SK-N-SH (cell line): ENCODE measurements around the gene SMARCE1. TPM values are rescaled to one million over a fixed set of nuclear protein-coding genes. Genes with fewer than 3 reads are reported as not detected.

Experiments used
- CTCF ChIA-PET: fragments of 300-600, 350-600 bp; formaldehyde crosslinking; extraction: SDS; loops from one replicate; lab custom pipeline; 2021; lab: Yijun Ruan, JAX
- POLR2A ChIA-PET: fragments of 350-600 bp; sonication (Branson Sonifier 250); formaldehyde crosslinking; extraction: SDS; loops from one replicate; lab custom pipeline; 2020; ENCODE audit warnings: antibody characterized with exemption, inconsistent platforms; lab: Yijun Ruan, JAX
- DNase-seq: peaks from one replicate; pipeline ENCODE4 v3.0.0; 2012
- H2AFZ ChIP-seq: fragments of 200-600 bp; sonication (generic); 2 replicates; pipeline ENCODE4 v1.8.1; 2016; ENCODE audit warnings: antibody characterized with exemption, mild to moderate bottlenecking, low read depth
- H3F3A ChIP-seq: fragments of 200-600 bp; sonication (generic); replicated peaks from 2 replicates; pipeline ENCODE3; 2016; ENCODE audit warnings: antibody characterized with exemption, mild to moderate bottlenecking; ENCODE audit not compliant: insufficient read depth
- H3K27ac ChIP-seq, 2 experiments: fragments of 200-500 bp in 1 of 2; fragments of 200-600 bp in 1 of 2; sonication (Bioruptor generic) in 1 of 2; sonication (generic), shearing (Covaris generic) in 1 of 2; 2 replicates each; pipeline versions ENCODE4 v1.5.1 to v1.6.1; 2014 to 2016; ENCODE audit warnings: low read depth in 2 of 2, inconsistent platforms in 1 of 2, low read length in 1 of 2, mild to moderate bottlenecking in 1 of 2, mixed read lengths in 1 of 2
- H3K27me3 ChIP-seq: fragments of 200-600 bp; sonication (generic), shearing (Covaris generic); 2 replicates; pipeline ENCODE4 v1.6.1; 2016; ENCODE audit warnings: mixed run types; ENCODE audit not compliant: insufficient read depth
- H3K36me3 ChIP-seq, 2 experiments: fragments of 200-500 bp in 1 of 2; fragments of 200-600 bp in 1 of 2; sonication (Bioruptor generic) in 1 of 2; sonication (generic) in 1 of 2; replicated peaks in 1 of 2; 2 replicates each; pipeline versions ENCODE3 to v1.5.1; 2014 to 2016; ENCODE audit warnings: low read length in 1 of 2, mild to moderate bottlenecking in 1 of 2; ENCODE audit not compliant: insufficient read depth in 2 of 2, control insufficient read depth in 1 of 2
- H3K4me1 ChIP-seq, 2 experiments: fragments of 200-500 bp in 1 of 2; fragments of 200-600 bp in 1 of 2; sonication (Bioruptor generic) in 1 of 2; sonication (generic), shearing (Covaris generic) in 1 of 2; 2 replicates each; pipeline versions ENCODE4 v1.5.1 to v1.6.1; 2014 to 2016; ENCODE audit warnings: low read depth in 1 of 2, low read length in 1 of 2, mixed run types in 1 of 2; ENCODE audit not compliant: insufficient read depth in 2 of 2, control insufficient read depth in 1 of 2
- H3K4me2 ChIP-seq: fragments of 200-600 bp; sonication (generic), shearing (Covaris generic); 2 replicates; pipeline ENCODE4 v1.6.1; 2017; ENCODE audit warnings: mixed run types
- H3K4me3 ChIP-seq, 2 experiments: fragments of 200-500 bp in 1 of 2; fragments of 200-600 bp in 1 of 2; sonication (Bioruptor generic) in 1 of 2; sonication (generic), shearing (Covaris generic) in 1 of 2; 2 replicates each; pipeline versions ENCODE4 v1.5.1 to v1.8.1; 2014 to 2016; ENCODE audit warnings: low read depth in 2 of 2, inconsistent platforms in 1 of 2, low read length in 1 of 2, mild to moderate bottlenecking in 1 of 2, mixed read lengths in 1 of 2, moderate library complexity in 1 of 2
- H3K79me2 ChIP-seq: fragments of 200-600 bp; sonication (generic); 2 replicates; pipeline ENCODE4 v1.8.1; 2017; ENCODE audit warnings: mild to moderate bottlenecking; ENCODE audit not compliant: insufficient read depth
- H3K9ac ChIP-seq: fragments of 200-600 bp; sonication (generic); 2 replicates; pipeline ENCODE4 v1.6.1; 2017; ENCODE audit warnings: mixed run types
- H3K9me2 ChIP-seq: fragments of 200-600 bp; sonication (generic); 2 replicates; pipeline ENCODE4 v1.6.1; 2017; ENCODE audit warnings: mixed run types
- H3K9me3 ChIP-seq: fragments of 200-600 bp; sonication (generic); 2 replicates; pipeline ENCODE4 v1.6.1; 2017; ENCODE audit warnings: mixed run types, mild to moderate bottlenecking, moderate library complexity
- H4K20me1 ChIP-seq: fragments of 200-600 bp; sonication (generic); 2 replicates; pipeline ENCODE4 v1.6.1; 2017; ENCODE audit warnings: mild to moderate bottlenecking, mixed run types; ENCODE audit not compliant: insufficient read depth
- CHD2 ChIP-seq: fragments of 150-350 bp; IDR thresholded peaks from 2 replicates; pipeline ENCODE4 v1.6.1; 2018; ENCODE audit warnings: low read length; ENCODE audit not compliant: partially characterized antibody
- EP300 ChIP-seq, 2 experiments: IDR thresholded peaks; 2 replicates each; pipeline versions ENCODE4 v1.4.0 to v1.6.1; 2012; ENCODE audit warnings: borderline replicate concordance in 1 of 2, low read depth in 1 of 2, low read length in 1 of 2
- EZH2phosphoT487 ChIP-seq: fragments of 200-600 bp; sonication (generic); IDR thresholded peaks from 2 replicates; pipeline ENCODE4 v1.6.1; 2017; ENCODE audit warnings: low read depth, mixed run types, mild to moderate bottlenecking, antibody characterized with exemption, moderate library complexity, borderline replicate concordance
- GATA2 ChIP-seq: sonication (generic); formaldehyde crosslinking; IDR thresholded peaks from 2 replicates; pipeline ENCODE4 v1.5.0; 2020; ENCODE audit warnings: mild to moderate bottlenecking, missing genetic modification reagents
- IRF3 ChIP-seq: fragments of 150-350 bp; IDR thresholded peaks from 2 replicates; pipeline ENCODE4 v1.6.1; 2016; ENCODE audit warnings: mild to moderate bottlenecking, low read depth, low read length
- NRF1 ChIP-seq: IDR thresholded peaks from 2 replicates; pipeline ENCODE4 v1.6.1; 2012; ENCODE audit warnings: low read depth, mild to moderate bottlenecking, low read length
- RXRA ChIP-seq: IDR thresholded peaks from 2 replicates; pipeline ENCODE4 v1.4.0; 2012; ENCODE audit warnings: low read depth, mild to moderate bottlenecking, borderline replicate concordance
- SIN3A ChIP-seq: IDR thresholded peaks from 2 replicates; pipeline ENCODE4 v1.6.1; 2012; ENCODE audit warnings: low read depth, mild to moderate bottlenecking, low read length, moderate library complexity, borderline replicate concordance
- TAF1 ChIP-seq: IDR thresholded peaks from 2 replicates; pipeline ENCODE4 v1.6.1; 2012; ENCODE audit warnings: low read depth, mild to moderate bottlenecking, low read length, moderate library complexity, borderline replicate concordance
- TCF12 ChIP-seq: IDR thresholded peaks from 2 replicates; pipeline ENCODE4 v1.4.0; 2012
- USF2 ChIP-seq: fragments of 150-350 bp; IDR thresholded peaks from 2 replicates; pipeline ENCODE4 v1.6.1; 2017; ENCODE audit warnings: antibody characterized with exemption, low read length, low read depth, borderline replicate concordance
- ZBTB33 ChIP-seq: IDR thresholded peaks from 2 replicates; pipeline ENCODE4 v1.4.0; 2012; ENCODE audit warnings: low read depth, borderline replicate concordance
- WGBS: methylation state at CpG from one replicate; pipeline ENCODE4 v1.1.6; 2017; ENCODE audit warnings: low lambda C conversion rate; 5-methylcytosine and 5-hydroxymethylcytosine counted together
- polyA plus RNA-seq, 3 experiments: library from polyadenylated mRNA; depleted of rRNA; stranded (reverse); fragments of >200 nt; gene quantifications; 2 replicates each; pipeline ENCODE4 v1.2.3, GENCODE V29; 2012
- TF ChIP-seq, protein P1 (sequence below): fragments of 200-600 bp; sonication (generic); IDR thresholded peaks from 2 replicates; pipeline ENCODE4 v1.6.1; 2017; ENCODE audit warnings: antibody characterized with exemption, mild to moderate bottlenecking, moderate library complexity
- TF ChIP-seq, protein P2 (sequence below): IDR thresholded peaks from 2 replicates; pipeline ENCODE4 v1.6.1; 2012; ENCODE audit warnings: mild to moderate bottlenecking, low read depth, low read length, moderate library complexity

Gene SMARCE1
- polyA plus RNA-seq, 1 of the 3 experiments (the other 2 are of a cell fraction) = 45.9 TPM

DNA sequence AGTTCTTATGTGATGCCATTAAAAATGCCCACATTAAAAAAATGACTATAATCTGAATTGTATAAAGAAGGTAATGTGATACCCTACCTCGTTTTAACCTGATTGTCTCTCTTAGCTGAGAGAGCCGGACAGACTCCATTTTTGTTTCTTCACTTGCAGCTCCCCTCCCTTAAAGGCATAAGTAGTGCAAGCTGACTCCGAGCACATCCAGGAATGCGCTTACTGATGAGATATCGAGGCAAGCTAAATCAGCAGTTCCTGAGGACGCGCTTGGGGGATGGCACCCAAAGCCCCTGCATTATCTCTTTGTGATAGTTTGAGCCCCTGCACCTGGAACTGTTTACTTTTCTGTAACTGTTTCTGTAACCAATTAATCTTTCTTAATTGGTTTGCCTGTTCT is 49.7 kb upstream of the SMARCE1 start (continued):
- no peak for TF ChIP-seq USF2
- no peak for TF ChIP-seq ZBTB33
- no peak for TF ChIP-seq TAF1
- no peak for TF ChIP-seq TCF12
- TF ChIP-seq GATA2 (CRISPR knock-in tag) = no peak
- TF ChIP-seq, protein P1, sequence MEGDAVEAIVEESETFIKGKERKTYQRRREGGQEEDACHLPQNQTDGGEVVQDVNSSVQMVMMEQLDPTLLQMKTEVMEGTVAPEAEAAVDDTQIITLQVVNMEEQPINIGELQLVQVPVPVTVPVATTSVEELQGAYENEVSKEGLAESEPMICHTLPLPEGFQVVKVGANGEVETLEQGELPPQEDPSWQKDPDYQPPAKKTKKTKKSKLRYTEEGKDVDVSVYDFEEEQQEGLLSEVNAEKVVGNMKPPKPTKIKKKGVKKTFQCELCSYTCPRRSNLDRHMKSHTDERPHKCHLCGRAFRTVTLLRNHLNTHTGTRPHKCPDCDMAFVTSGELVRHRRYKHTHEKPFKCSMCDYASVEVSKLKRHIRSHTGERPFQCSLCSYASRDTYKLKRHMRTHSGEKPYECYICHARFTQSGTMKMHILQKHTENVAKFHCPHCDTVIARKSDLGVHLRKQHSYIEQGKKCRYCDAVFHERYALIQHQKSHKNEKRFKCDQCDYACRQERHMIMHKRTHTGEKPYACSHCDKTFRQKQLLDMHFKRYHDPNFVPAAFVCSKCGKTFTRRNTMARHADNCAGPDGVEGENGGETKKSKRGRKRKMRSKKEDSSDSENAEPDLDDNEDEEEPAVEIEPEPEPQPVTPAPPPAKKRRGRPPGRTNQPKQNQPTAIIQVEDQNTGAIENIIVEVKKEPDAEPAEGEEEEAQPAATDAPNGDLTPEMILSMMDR = no peak

GRCh38 chr17:40696651-40697072 is 49.0 kb upstream of the SMARCE1 start:
- CTCF ChIA-PET = interaction anchor here (0.7 kb wide), 1 partner anchor 96 kb away, joined by 3 read pairs; no protein-coding TSS in a partner anchor
- H3K27me3 ChIP-seq = peaks cover 78% of the 10 kb centered on the region
- no peaks in the 10 kb centered on the region for H3K79me2 ChIP-seq
- no peaks in the 10 kb centered on the region for H3K9me2 ChIP-seq
- no peaks in the 10 kb centered on the region for H3K9me3 ChIP-seq
- no peak for TF ChIP-seq CHD2
- TF ChIP-seq, protein P2, sequence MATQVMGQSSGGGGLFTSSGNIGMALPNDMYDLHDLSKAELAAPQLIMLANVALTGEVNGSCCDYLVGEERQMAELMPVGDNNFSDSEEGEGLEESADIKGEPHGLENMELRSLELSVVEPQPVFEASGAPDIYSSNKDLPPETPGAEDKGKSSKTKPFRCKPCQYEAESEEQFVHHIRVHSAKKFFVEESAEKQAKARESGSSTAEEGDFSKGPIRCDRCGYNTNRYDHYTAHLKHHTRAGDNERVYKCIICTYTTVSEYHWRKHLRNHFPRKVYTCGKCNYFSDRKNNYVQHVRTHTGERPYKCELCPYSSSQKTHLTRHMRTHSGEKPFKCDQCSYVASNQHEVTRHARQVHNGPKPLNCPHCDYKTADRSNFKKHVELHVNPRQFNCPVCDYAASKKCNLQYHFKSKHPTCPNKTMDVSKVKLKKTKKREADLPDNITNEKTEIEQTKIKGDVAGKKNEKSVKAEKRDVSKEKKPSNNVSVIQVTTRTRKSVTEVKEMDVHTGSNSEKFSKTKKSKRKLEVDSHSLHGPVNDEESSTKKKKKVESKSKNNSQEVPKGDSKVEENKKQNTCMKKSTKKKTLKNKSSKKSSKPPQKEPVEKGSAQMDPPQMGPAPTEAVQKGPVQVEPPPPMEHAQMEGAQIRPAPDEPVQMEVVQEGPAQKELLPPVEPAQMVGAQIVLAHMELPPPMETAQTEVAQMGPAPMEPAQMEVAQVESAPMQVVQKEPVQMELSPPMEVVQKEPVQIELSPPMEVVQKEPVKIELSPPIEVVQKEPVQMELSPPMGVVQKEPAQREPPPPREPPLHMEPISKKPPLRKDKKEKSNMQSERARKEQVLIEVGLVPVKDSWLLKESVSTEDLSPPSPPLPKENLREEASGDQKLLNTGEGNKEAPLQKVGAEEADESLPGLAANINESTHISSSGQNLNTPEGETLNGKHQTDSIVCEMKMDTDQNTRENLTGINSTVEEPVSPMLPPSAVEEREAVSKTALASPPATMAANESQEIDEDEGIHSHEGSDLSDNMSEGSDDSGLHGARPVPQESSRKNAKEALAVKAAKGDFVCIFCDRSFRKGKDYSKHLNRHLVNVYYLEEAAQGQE = no peak
- TF ChIP-seq RXRA = no peak
- no peak for TF ChIP-seq EZH2phosphoT487
- no peak for TF ChIP-seq EP300 (IDR thresholded peaks at IDR 0.05; ENCODE audit: borderline replicate concordance in 1 of 2, low read depth in 1 of 2, low read length in 1 of 2)
- no peak for TF ChIP-seq SIN3A
- no peak for TF ChIP-seq IRF3
- TF ChIP-seq NRF1 = no peak
- TF ChIP-seq, all 33 proteins: peak for 0
- no peaks in the 10 kb centered on the region; a peak in 1 of 4 replicates for H3K4me1 ChIP-seq
- H3K4me2 ChIP-seq = no peak overlapping the region
- no peak overlapping the region for H3K4me3 ChIP-seq
- no peaks in the 10 kb centered on the region for H3F3A ChIP-seq
- POLR2A ChIA-PET = no interaction called here
- H3K27ac ChIP-seq = no peak overlapping the region
- no peaks in the 10 kb centered on the region for H3K36me3 ChIP-seq
- no peak overlapping the region for H3K9ac ChIP-seq
- H2AFZ ChIP-seq = no peak overlapping the region
- DNase-seq = no peak
- WGBS = 12% methylated on average over 3 of the region's 3 CpGs
- H4K20me1 ChIP-seq = no peaks in the 10 kb centered on the region
